Natural killer cell (primary cell): Measurements from ENCODE around the gene CPNE8. TPM values are rescaled to one million over a fixed set of nuclear protein-coding genes. Genes with fewer than 3 reads are reported as not detected.

ENCODE experiments used
- ATAC-seq, 3 donors: fragments of 150-1000 bp in 2 of 3; fragments of 200-7000 bp in 1 of 3; cut with Tn5 transposase; 1 replicate in 1 of 3; 2 replicates in 2 of 3; pipeline ENCODE4 v1.10.0; 2021; ENCODE audit warnings: mild to moderate bottlenecking in 2 of 3, moderate library complexity in 2 of 3
- DNase-seq, 2 donors: peaks; one replicate each; pipeline versions ENCODE4 v3.0.0 to v3.0.0-alpha.2; 2013 to 2021; ENCODE audit warnings: mixed read lengths in 1 of 2
- H3K27ac ChIP-seq: one replicate; pipeline ENCODE4 v1.5.1; 2013; ENCODE audit warnings: mild to moderate bottlenecking, low read length
- H3K27me3 ChIP-seq: one replicate; pipeline ENCODE4 v1.6.1; 2013; ENCODE audit warnings: low read length; ENCODE audit not compliant: control insufficient read depth, insufficient read depth
- H3K36me3 ChIP-seq: one replicate; pipeline ENCODE4 v1.6.1; 2013; ENCODE audit warnings: low read length; ENCODE audit not compliant: control insufficient read depth, insufficient read depth
- H3K4me1 ChIP-seq: one replicate; pipeline ENCODE4 v1.6.1; 2013; ENCODE audit warnings: low read length; ENCODE audit not compliant: control insufficient read depth, insufficient read depth
- H3K4me3 ChIP-seq: one replicate; pipeline ENCODE4 v1.5.1; 2013; ENCODE audit warnings: low read length
- H3K9me3 ChIP-seq: one replicate; pipeline ENCODE4 v1.6.1; 2013; ENCODE audit warnings: low read length; ENCODE audit not compliant: control insufficient read depth, insufficient read depth
- H3K27ac Mint-ChIP-seq, 2 donors: one replicate each; pipeline ENCODE4 v1.8.0; 2022; ENCODE audit warnings: mild to moderate bottlenecking in 2 of 2, mixed read lengths in 2 of 2, moderate library complexity in 1 of 2
- H3K27me3 Mint-ChIP-seq, 2 donors: one replicate each; pipeline ENCODE4 v1.8.0; 2022; ENCODE audit warnings: low read depth in 2 of 2, mixed read lengths in 2 of 2
- H3K36me3 Mint-ChIP-seq: one replicate; pipeline ENCODE4 v1.8.0; 2022; ENCODE audit warnings: mixed read lengths
- H3K4me1 Mint-ChIP-seq, 2 donors: one replicate each; pipeline ENCODE4 v1.8.0; 2022; ENCODE audit warnings: mixed read lengths in 2 of 2
- H3K4me3 Mint-ChIP-seq: one replicate; pipeline ENCODE4 v1.8.0; 2022; ENCODE audit warnings: mild to moderate bottlenecking, moderate library complexity, mixed read lengths
- H3K9me3 Mint-ChIP-seq, 2 donors: one replicate each; pipeline ENCODE4 v1.8.0; 2022; ENCODE audit warnings: mixed read lengths in 2 of 2
- CTCF ChIP-seq: fragments of 200-600 bp; IDR thresholded peaks from one replicate; pipeline ENCODE4 v1.8.0; 2022; ENCODE audit warnings: antibody characterized with exemption
- WGBS: methylation state at CpG from one replicate; pipeline ENCODE4 v1.1.7; 2013; ENCODE audit warnings: missing lambda C conversion rate; ENCODE audit not compliant: insufficient coverage; 5-methylcytosine and 5-hydroxymethylcytosine counted together
- intact Hi-C: fragments of 100-400 bp; cut with micrococcal nuclease; formaldehyde crosslinking; loops from one replicate; pipeline ENCODE4 v1.14.2; 2022
- total RNA-seq, 4 donors: library from RNA; stranded (reverse); fragments of 120-200 nt in 1 of 4; gene quantifications; one replicate each; pipeline versions ENCODE4 v1.2.3 to v1.2.4, GENCODE V29; 2013 to 2022

Gene CPNE8
- 1 to 10 TPM; 6.1 to 8.1 (median 7.9) TPM for total RNA-seq
- total RNA-seq (2013): 13.9 TPM

DNA sequence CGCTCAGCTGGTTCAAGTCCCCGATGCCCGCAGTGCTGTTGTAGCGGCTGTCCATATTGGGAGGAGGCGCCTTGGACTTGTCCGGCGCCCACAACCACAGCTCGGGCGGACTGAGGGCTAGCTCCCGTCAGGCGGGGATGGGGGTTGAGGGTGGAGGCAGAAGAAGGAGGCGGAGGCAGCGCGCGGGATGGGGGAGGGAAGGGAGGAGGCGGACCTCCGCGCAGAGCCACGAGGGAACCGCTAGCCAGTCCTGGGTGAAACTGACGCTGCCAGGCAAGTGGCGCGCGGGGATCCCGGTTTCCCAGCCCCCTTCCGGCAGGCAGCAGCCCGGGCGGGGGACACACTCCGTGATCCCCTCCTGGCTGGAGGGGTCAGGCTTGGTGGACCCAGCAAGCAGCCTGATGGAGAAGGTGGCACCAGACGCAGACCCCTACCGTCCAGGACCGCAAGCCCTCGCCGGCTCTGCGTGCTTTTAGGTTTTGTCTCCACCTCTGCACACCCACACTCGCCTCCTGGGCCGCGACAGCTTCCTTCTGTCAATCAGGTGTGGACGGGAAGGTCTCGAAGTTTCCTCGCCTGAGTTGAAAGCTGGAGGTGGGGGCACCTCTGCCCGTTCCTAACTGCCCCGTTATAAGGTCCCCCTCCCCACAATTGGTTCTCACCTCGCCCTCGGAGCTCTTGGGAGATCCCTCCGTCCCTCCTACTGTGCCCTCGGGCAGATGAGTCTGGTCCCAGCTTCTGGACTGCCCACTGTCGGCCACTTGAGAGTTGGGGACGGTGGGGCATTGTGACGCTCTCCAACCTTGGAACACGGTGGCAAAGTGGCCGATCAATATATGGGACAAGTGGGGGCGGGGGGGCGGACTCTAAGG lies at the start of gene CPNE8:
Gene CPNE8 (minus strand): TSS at position 112 of the 872 bp plus-strand sequence. CDS start 57 bp downstream, at position 55.
- ATAC-seq: peak; percentile 64 to 70 (median 65)
- H3K36me3 ChIP-seq: no peaks in the 10 kb centered on the region
- H3K27ac Mint-ChIP-seq: peak within 1 kb of the TSS; percentile 78 to 84
- intact Hi-C loops: no loop called here
- no peaks in the 10 kb centered on the region for H3K9me3 Mint-ChIP-seq
- H3K4me1 Mint-ChIP-seq: peaks cover 40 to 41% of the 10 kb centered on the region in 2 donors
- peak within 1 kb of the TSS; percentile 96 for H3K4me3 Mint-ChIP-seq
- no peaks in the 10 kb centered on the region for H3K9me3 ChIP-seq
- peaks cover 8 to 10% of the 10 kb centered on the region in 2 donors for H3K27me3 Mint-ChIP-seq
- 1% methylated on average over 54 of the region's 54 CpGs for WGBS
- no peak for TF ChIP-seq CTCF
- peak within 1 kb of the TSS; percentile 62 for H3K27ac ChIP-seq
- peak within 1 kb of the TSS; percentile 73 for H3K4me3 ChIP-seq
- DNase-seq: peak; percentile 41 to 65
- peaks cover 23% of the 10 kb centered on the region for H3K4me1 ChIP-seq
- H3K36me3 Mint-ChIP-seq: no peaks in the 10 kb centered on the region
- no peaks in the 10 kb centered on the region for H3K27me3 ChIP-seq

GRCh38 chr12:38954238-38954873 lies 49.0 kb upstream of the CPNE8 start:
- Histone ChIP-seq H3K9me3 (no peaks in the 10 kb centered on the region), H3K27me3 (no peaks in the 10 kb centered on the region), H3K36me3 (no peaks in the 10 kb centered on the region), H3K27ac (no peak overlapping the region), H3K4me3 (no peak overlapping the region), H3K4me1 (no peaks in the 10 kb centered on the region)
- H3K4me3 Mint-ChIP-seq: no peak overlapping the region
- H3K9me3 Mint-ChIP-seq: peaks cover 3 to 7% of the 10 kb centered on the region in 2 donors
- 82% methylated on average over 3 of the region's 3 CpGs for WGBS
- H3K4me1 Mint-ChIP-seq: no peaks in the 10 kb centered on the region
- no peak for ATAC-seq
- H3K36me3 Mint-ChIP-seq: no peaks in the 10 kb centered on the region
- peaks cover 0 to under 1% of the 10 kb centered on the region in 2 donors for H3K27me3 Mint-ChIP-seq
- no peak overlapping the region for H3K27ac Mint-ChIP-seq
- DNase-seq: no peak
- no peak for TF ChIP-seq CTCF
- intact Hi-C loops: no loop called here

DNA sequence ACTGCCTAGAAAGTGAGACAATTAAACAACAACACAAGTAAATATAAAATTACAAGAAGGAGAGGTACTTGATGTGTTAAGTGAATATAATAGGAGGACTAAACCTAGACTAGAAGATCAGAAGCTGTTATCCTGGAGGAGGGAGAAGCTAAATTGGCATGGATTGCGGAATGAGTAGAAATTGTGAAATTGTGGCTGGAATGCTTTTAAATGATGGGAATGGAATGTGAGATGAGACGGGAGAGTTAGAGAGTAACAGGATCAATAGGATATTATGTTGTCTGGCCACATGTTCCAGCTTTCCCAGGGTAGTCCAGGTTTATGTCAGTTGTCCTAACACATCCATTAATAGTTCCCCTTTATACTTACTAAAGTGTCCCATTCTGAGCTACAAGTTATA lies 44.0 kb upstream of the CPNE8 start:
- no peaks in the 10 kb centered on the region for H3K4me1 ChIP-seq
- 83% methylated on average over 2 of the region's 2 CpGs for WGBS
- Mint-ChIP-seq H3K4me1 (no peaks in the 10 kb centered on the region), H3K27me3 (peaks cover 0 to 3% of the 10 kb centered on the region in 2 donors), H3K27ac (no peak overlapping the region), H3K4me3 (no peak overlapping the region), H3K36me3 (no peaks in the 10 kb centered on the region), H3K9me3 (peaks cover 6 to 12% of the 10 kb centered on the region in 2 donors)
- no peak overlapping the region for H3K27ac ChIP-seq
- no peak overlapping the region for H3K4me3 ChIP-seq
- TF ChIP-seq CTCF: no peak
- H3K36me3 ChIP-seq: no peaks in the 10 kb centered on the region
- ATAC-seq (no peak), DNase-seq (no peak)
- no peaks in the 10 kb centered on the region for H3K27me3 ChIP-seq
- no peaks in the 10 kb centered on the region for H3K9me3 ChIP-seq
- intact Hi-C loops: no loop called here
